ENCODE data around the gene PIK3C3. TPM values are rescaled to one million over a fixed set of nuclear protein-coding genes. Genes with fewer than 3 reads are reported as not detected.

Gene PIK3C3
- total RNA-seq, 4 donors from 2014 or later, result 26.2 to 63.2 (median 30.8) TPM

DNA sequence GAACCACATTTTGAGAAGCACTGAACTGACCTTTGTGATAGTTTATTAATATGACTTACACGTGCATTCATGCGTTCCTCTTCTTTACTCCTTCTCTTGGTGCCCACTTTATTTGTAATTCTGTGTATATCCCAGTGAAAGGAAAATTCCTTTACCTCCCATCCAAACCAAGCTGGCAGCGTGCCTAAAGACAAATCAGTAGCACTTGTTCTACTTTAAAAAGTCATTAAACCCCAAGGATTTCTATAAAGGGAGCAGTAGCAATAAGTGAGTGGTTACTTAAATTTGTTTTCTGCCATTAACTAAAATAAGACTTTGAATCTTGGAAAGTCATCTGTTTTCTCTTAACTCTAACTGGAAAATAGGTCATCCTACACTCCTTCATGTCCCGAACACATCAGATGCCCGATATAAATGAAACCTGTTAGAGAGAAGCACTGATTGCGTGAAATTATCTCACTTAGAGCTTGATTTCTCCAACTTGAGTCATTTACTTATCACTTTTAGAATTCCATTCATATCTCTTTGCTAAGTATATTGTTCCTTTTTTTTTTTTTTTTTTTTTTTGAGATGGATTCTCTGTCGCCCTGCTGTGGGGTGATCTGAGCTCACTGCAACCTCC is 10.7 kb downstream of the PIK3C3 start:
- DNase-seq (ENCODE audit: low spot score in 2 of 2), result no peak
- peaks cover 43% of the 10 kb centered on the region for H3K36me3 ChIP-seq
- WGBS, result 73% methylated on average over 7 of the region's 7 CpGs

GRCh38 chr18:41966943-41967342 is 11.9 kb downstream of the PIK3C3 start:
- no peak for DNase-seq (ENCODE audit: low spot score in 2 of 2)
- WGBS, result 97% methylated on average over 4 of the region's 4 CpGs
- Histone ChIP-seq H3K4me3 (no peak overlapping the region), H3K9me3 (no peaks in the 10 kb centered on the region), H3K4me1 (peaks cover 8% of the 10 kb centered on the region), H3K27me3 (no peaks in the 10 kb centered on the region), H3K27ac (no peak overlapping the region), H3K36me3 (peaks cover 42% of the 10 kb centered on the region)
- TF ChIP-seq, protein P1, sequence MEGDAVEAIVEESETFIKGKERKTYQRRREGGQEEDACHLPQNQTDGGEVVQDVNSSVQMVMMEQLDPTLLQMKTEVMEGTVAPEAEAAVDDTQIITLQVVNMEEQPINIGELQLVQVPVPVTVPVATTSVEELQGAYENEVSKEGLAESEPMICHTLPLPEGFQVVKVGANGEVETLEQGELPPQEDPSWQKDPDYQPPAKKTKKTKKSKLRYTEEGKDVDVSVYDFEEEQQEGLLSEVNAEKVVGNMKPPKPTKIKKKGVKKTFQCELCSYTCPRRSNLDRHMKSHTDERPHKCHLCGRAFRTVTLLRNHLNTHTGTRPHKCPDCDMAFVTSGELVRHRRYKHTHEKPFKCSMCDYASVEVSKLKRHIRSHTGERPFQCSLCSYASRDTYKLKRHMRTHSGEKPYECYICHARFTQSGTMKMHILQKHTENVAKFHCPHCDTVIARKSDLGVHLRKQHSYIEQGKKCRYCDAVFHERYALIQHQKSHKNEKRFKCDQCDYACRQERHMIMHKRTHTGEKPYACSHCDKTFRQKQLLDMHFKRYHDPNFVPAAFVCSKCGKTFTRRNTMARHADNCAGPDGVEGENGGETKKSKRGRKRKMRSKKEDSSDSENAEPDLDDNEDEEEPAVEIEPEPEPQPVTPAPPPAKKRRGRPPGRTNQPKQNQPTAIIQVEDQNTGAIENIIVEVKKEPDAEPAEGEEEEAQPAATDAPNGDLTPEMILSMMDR (IDR thresholded peaks at IDR 0.05), result no peak

More for the DNA sequence above, 10.7 kb downstream of the PIK3C3 start:
- Histone ChIP-seq H3K27ac (no peak overlapping the region), H3K4me3 (no peak overlapping the region), H3K9me3 (no peaks in the 10 kb centered on the region), H3K4me1 (peaks cover 8% of the 10 kb centered on the region), H3K27me3 (no peaks in the 10 kb centered on the region)
- TF ChIP-seq, protein P1 (IDR thresholded peaks at IDR 0.05), result no peak
- TF ChIP-seq POLR2AphosphoS5 (IDR thresholded peaks at IDR 0.05), result no peak
- no peak for TF ChIP-seq EP300 (IDR thresholded peaks at IDR 0.05)
- TF ChIP-seq POLR2A (IDR thresholded peaks at IDR 0.05), result no peak

DNA sequence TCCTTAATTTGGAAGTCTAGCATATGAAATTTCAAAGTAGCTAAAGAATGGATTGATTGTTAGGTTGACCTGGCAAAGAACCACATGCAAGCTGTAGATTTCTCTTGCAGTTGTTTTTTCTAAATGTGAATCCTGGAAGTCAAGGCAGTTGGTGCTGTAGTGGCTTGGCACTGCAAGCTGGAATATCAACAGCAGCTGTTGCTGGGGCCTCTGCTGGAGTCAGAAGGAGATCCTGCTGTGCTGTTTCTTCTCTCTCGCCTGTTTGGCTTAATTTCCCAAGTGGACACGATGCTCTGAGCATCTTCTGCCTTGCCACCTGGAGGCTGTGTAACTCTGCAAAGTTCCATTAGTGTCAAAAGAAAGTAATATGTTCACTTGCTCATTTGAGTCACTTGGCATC is 12.6 kb downstream of the PIK3C3 start:
- H3K9me3 ChIP-seq, result no peaks in the 10 kb centered on the region
- peaks cover 37% of the 10 kb centered on the region for H3K36me3 ChIP-seq
- H3K27ac ChIP-seq, result no peak overlapping the region
- no peaks in the 10 kb centered on the region for H3K27me3 ChIP-seq
- no peak overlapping the region for H3K4me3 ChIP-seq
- WGBS, result 70% methylated on average over 2 of the region's 2 CpGs
- peaks cover 8% of the 10 kb centered on the region for H3K4me1 ChIP-seq
- TF ChIP-seq, protein P1 (IDR thresholded peaks at IDR 0.05), result no peak
- TF ChIP-seq POLR2A (IDR thresholded peaks at IDR 0.05) (no peak), POLR2AphosphoS5 (IDR thresholded peaks at IDR 0.05) (no peak), EP300 (IDR thresholded peaks at IDR 0.05) (no peak)
- no peak for DNase-seq (ENCODE audit: low spot score in 2 of 2)

- Histone ChIP-seq H3K27me3 (no peaks in the 10 kb centered on the region), H3K4me1 (peaks cover 8% of the 10 kb centered on the region), H3K4me3 (no peak overlapping the region), H3K27ac (no peak overlapping the region), H3K9me3 (no peaks in the 10 kb centered on the region), H3K36me3 (peaks cover 31% of the 10 kb centered on the region)
- TF ChIP-seq EP300 (IDR thresholded peaks at IDR 0.05), result no peak
- TF ChIP-seq, protein P1 (IDR thresholded peaks at IDR 0.05), result no peak
- no peak for TF ChIP-seq POLR2A (IDR thresholded peaks at IDR 0.05)
- no peak for TF ChIP-seq POLR2AphosphoS5 (IDR thresholded peaks at IDR 0.05)
- WGBS, result 100% methylated on average over 1 of the region's 1 CpG
- no peak for DNase-seq (ENCODE audit: low spot score in 2 of 2)
Observed at GRCh38 chr18:41969881-41970280, 14.8 kb downstream of the PIK3C3 start.

GRCh38 chr18:41972067-41972925 is 17.3 kb downstream of the PIK3C3 start:
- no peak overlapping the region for H3K27ac ChIP-seq
- H3K4me1 ChIP-seq, result peaks cover under 1% of the 10 kb centered on the region
- no peaks in the 10 kb centered on the region for H3K27me3 ChIP-seq
- WGBS, result 60% methylated on average over 3 of the region's 3 CpGs
- no peak overlapping the region for H3K4me3 ChIP-seq
- no peak for DNase-seq (ENCODE audit: low spot score in 2 of 2)
- no peaks in the 10 kb centered on the region for H3K9me3 ChIP-seq
- H3K36me3 ChIP-seq, result peaks cover 19% of the 10 kb centered on the region
- no peak for TF ChIP-seq POLR2AphosphoS5 (IDR thresholded peaks at IDR 0.05)
- TF ChIP-seq, protein P1 (IDR thresholded peaks at IDR 0.05), result no peak
- TF ChIP-seq EP300 (IDR thresholded peaks at IDR 0.05), result no peak
- no peak for TF ChIP-seq POLR2A (IDR thresholded peaks at IDR 0.05)

All from suprapubic skin (tissue), 4 donors.